RWPE1 (cell line): Measurements from ENCODE around the gene CDH7.

Source experiments
- CTCF ChIA-PET: fragments of 350-600 bp; sonication (Branson Sonifier 250); formaldehyde crosslinking; extraction: SDS; loops from one replicate; lab custom pipeline; 2021; lab: Yijun Ruan, JAX
- POLR2A ChIA-PET: fragments of 400-600 bp; formaldehyde crosslinking; extraction: SDS; loops from one replicate; lab custom pipeline; 2020; ENCODE audit warnings: antibody characterized with exemption; ENCODE audit not compliant: low non-redundant PET; lab: Yijun Ruan, JAX
- DNase-seq: peaks from one replicate; pipeline ENCODE4 v3.0.0; 2012; ENCODE audit warnings: low spot score
- H3K27ac ChIP-seq: fragments of 450-650 bp; 2 replicates; pipeline ENCODE4 v1.5.1; 2017
- TF ChIP-seq, protein P1 (sequence below): fragments of 450-650 bp; conservative IDR thresholded peaks from 2 replicates; pipeline ENCODE4 v1.5.1; 2017; ENCODE audit warnings: low read depth, mild to moderate bottlenecking

CDH7 gene, protein sequence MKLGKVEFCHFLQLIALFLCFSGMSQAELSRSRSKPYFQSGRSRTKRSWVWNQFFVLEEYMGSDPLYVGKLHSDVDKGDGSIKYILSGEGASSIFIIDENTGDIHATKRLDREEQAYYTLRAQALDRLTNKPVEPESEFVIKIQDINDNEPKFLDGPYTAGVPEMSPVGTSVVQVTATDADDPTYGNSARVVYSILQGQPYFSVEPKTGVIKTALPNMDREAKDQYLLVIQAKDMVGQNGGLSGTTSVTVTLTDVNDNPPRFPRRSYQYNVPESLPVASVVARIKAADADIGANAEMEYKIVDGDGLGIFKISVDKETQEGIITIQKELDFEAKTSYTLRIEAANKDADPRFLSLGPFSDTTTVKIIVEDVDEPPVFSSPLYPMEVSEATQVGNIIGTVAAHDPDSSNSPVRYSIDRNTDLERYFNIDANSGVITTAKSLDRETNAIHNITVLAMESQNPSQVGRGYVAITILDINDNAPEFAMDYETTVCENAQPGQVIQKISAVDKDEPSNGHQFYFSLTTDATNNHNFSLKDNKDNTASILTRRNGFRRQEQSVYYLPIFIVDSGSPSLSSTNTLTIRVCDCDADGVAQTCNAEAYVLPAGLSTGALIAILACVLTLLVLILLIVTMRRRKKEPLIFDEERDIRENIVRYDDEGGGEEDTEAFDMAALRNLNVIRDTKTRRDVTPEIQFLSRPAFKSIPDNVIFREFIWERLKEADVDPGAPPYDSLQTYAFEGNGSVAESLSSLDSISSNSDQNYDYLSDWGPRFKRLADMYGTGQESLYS

DNA sequence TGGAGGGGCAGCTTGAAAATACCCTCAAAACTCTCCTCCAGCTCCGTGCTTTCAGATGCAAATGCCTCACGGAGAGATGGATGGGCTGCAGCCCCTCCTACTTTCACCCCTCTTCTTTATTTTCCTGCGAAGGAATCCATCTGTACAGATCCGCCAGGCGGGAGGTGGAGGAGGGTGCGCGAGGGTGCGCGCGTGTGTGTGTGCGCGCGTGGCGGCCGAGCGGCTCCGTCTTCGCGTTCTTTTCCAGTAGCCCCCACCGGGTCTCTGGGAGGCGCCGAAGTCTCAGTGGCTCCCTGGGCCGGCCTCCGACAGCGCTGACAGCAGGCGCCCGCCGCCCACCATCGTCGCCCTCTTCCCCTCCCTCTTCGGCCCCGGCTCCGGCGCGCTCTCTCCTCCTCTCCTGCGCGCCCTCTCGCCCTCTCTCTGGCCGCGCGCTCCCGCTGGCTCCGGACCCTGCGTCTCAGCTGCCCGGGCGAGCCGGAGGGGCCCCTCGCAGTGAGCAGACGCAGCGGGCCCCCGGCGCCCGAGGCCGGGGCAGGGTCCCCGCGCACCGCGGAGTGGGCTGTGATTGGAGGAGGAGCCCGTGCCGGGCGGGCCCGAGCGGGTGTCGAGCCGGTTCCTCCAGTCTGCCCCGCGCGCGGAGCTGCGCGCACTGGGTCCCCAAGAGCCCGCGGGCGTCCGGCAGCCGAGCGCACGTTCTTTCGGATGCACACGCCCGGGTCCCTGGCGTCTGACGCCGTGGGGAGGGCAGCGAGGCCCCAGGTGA lies at the start of gene CDH7:
CDH7 (plus strand) TSS at position 624 of the 766 bp plus-strand sequence. CDS start 11,831 bp downstream, outside the sequence.
- no peak within 1 kb of the TSS for H3K27ac ChIP-seq
- ChIA-PET POLR2A (no interaction called here), CTCF (no interaction called here)
- TF ChIP-seq, protein P1, sequence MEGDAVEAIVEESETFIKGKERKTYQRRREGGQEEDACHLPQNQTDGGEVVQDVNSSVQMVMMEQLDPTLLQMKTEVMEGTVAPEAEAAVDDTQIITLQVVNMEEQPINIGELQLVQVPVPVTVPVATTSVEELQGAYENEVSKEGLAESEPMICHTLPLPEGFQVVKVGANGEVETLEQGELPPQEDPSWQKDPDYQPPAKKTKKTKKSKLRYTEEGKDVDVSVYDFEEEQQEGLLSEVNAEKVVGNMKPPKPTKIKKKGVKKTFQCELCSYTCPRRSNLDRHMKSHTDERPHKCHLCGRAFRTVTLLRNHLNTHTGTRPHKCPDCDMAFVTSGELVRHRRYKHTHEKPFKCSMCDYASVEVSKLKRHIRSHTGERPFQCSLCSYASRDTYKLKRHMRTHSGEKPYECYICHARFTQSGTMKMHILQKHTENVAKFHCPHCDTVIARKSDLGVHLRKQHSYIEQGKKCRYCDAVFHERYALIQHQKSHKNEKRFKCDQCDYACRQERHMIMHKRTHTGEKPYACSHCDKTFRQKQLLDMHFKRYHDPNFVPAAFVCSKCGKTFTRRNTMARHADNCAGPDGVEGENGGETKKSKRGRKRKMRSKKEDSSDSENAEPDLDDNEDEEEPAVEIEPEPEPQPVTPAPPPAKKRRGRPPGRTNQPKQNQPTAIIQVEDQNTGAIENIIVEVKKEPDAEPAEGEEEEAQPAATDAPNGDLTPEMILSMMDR, result no peak
- DNase-seq, result no peak

DNA sequence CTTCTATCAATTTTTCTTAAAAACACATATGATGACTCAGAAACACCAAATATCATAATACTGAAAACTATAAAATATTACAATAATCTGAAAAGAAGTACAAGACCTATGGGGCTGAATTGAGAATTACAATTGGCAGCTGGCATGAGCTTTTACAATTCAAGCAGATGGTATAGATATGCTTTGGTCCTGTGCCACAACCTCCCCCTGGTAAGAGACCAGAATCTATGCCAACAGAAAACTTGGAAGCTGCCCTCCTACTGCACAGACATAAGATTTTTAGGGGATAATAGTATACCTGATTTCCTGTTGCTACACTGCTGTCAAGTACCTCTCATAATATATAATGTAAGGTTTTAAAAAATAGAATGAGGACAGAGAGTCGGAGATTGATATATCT lies 46.8 kb upstream of the CDH7 start:
- TF ChIP-seq, protein P1, result no peak
- ChIA-PET POLR2A (no interaction called here), CTCF (no interaction called here)
- H3K27ac ChIP-seq, result no peak overlapping the region
- DNase-seq, result no peak

- TF ChIP-seq, protein P1, result no peak
- POLR2A ChIA-PET, result no interaction called here
- H3K27ac ChIP-seq, result no peak overlapping the region
- DNase-seq, result no peak
- CTCF ChIA-PET, result no interaction called here
These were observed 44.2 kb upstream of the CDH7 start for GRCh38 chr18:65706646-65707045.

GRCh38 chr18:65711493-65711892 lies 39.3 kb upstream of the CDH7 start:
- TF ChIP-seq, protein P1, result no peak
- ChIA-PET POLR2A (no interaction called here), CTCF (no interaction called here)
- H3K27ac ChIP-seq, result no peak overlapping the region
- DNase-seq, result no peak

DNA sequence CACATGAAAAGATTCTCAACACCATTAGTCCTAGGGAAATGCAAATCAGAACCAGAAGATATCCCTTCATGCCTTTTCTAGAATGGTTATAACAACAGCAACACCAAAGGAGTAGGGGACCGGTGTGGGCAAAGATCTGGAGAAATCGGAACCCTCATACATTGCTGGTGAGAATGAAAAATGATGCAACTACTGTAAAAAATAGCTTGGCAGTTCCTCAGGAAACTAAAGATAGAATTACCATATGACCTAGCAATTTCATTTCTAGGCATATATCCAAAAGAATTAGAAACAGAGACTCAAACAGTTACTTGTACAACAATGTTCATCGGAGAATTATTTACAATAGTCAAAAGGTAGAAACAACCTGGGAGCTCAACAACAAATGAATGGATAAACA lies 29.2 kb upstream of the CDH7 start:
- no peak for DNase-seq
- ChIA-PET POLR2A (no interaction called here), CTCF (no interaction called here)
- TF ChIP-seq, protein P1, result no peak
- H3K27ac ChIP-seq, result no peak overlapping the region
